Suppressor macrophage (primary cell): ENCODE results near the gene ERCC3.

ENCODE experiments used
- DNase-seq, 4 experiments: peaks; one replicate each; pipeline ENCODE4 v3.0.0-alpha.2; 2020 to 2022
- total RNA-seq, 17 experiments: gene quantifications; one replicate each; lab custom pipeline; 2026; ENCODE audit warnings: mixed read lengths in 6 of 17, inconsistent platforms in 3 of 17; lab: John Stamatoyannopoulos, UW

The ERCC3 gene
- total RNA-seq = 24.1 to 47.0 (median 36.7) reads per million in 17 experiments

DNA sequence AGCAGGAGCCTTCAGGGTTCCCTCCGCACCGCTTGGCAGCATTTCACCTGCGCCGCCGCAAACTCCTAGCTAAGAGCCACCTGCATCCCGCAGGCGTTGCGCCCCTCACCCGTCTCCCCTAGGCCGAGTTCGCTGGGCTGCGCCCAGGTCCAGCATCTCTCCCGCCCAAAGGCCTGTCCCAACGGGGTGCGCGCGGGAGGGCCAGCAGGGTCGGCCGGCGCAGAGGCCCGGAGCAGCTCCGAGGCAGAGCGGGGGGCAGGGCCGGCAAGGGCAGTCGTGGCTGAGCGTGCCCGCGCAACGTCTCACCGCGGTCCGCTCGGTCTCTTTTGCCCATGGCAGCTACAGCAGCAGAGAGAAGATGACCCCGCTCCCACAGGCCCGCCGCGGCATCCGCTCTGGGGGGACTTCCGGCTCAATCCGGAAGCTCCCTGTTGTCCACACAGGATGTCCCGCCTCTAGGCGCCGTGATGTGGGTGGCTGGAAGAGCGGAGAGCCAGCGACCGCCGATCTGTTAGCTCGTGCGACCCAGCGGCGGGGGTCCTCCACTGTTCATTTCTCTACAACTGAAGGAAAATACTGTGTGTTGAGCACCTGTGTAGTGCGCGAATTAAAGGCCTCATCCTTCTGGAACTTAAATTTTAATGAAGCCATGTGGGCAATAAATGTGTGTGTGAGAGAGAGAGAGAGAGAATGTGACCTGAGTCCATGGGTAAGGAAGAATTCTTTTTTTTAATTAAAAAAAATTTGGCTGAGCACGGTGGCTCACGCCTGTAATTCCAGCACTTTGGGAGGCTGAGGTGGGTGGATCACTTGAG is at the start of gene ERCC3:
Gene ERCC3, minus strand, starts transcription at position 397 of the 815 bp plus-strand sequence. Its CDS starts 63 bp downstream, at position 334.
- peak; percentile 86 to 92 (median 89) for DNase-seq

DNA sequence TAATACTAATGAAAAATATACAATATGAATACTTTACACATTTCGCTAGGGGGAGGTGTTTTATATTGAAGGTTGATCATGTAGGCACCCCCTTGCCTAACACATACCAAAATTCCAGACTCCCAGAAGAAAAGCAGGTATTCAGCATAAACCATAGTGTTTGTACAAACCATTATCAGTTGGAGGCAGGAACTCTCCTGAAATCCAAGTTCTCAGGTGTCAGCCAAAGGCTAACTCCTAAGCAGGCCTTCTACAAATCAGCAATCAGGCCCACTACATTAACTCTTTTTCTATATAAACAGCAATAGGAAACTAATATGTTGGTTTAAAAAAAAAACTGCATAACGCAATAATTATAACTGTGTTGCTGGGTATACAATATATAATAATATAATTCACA is 49.3 kb upstream of the ERCC3 start:
- DNase-seq = no peak

DNA sequence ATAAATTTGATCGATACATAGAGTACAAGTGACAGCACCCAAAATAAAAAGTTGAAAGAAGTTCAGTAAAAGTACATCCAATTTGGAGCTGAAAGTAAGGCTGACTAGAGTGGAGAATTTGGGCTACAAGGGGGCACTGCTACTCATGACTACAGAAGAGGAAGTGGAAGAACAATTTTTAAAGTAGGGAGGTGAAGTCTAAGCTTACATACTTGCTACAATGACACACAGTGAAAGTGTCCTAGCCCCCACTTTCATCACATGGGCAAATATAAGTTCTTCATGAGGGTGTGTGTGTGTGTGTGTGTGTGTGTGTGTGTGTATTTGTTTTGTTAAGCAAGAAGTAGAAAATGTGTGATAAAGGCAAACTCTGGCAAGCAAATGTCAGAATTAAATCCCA is 48.2 kb upstream of the ERCC3 start:
- DNase-seq = peak; percentile 18 to 59 (median 38)

DNA sequence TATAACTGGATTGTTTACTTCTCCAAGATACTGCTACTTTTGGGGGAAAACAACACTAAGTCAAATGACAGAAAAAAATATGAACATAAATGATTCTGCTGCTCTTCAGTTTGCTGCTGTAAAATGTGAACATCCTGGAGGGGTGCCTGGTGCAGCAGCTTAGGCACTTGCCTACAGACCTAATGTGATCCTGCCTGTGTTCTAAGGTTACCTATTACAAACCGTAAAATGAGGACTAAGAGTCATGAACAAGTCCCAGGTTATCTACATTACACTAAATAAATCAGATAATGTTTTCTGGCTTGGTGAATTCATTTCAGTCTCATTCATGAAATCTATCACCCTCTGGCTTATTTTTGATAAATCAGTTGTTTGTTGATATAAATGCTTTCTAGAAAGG is 38.4 kb upstream of the ERCC3 start:
- DNase-seq = no peak

DNA sequence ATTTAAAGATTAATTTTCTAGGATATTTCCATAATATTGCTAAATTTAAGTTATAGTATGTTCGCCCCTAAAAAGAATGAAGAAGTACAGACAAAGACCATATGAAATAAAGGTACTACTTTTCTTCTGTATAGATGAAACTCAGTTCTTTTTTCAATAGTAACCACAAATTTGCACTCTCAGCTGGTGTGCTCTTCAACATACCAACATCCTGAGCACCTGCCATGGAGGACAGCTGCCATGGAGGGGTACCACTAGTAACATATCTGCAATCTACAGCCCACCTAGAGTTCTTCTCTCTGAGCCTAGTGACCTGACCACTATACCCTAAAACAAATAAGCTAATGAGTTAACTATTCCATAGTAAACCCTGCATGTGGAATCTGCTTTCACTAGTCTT is 36.8 kb upstream of the ERCC3 start:
- no peak for DNase-seq

DNA sequence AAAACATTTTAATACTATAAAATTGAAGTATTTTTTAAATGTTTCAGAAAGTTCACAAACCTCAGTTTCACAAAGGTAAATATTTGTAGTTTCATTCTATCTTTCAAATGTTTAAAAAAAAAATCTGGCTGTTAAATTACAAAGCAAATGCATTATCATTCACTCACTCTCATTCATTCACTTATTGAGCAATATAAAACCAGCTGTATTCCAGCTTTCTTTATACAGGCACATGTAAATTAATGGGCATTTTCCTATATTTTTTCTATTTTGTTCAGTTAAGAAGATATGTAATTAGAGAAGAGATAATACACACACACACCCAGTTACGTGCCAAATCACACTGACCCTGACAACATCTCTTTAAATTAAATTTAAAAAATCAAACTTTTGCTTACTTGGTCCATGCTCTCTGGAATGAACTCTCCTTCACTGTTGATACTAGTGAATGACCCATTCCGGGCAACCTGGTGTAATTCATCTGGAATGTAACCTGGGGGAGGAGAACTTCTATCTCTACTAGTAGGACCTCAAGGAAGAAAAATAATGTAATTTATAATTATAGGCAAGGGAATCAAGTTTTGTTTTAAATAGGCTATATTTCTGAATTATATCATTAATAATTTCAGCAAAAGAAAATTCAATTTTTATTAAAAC is 32.5 kb upstream of the ERCC3 start:
- no peak for DNase-seq

DNA sequence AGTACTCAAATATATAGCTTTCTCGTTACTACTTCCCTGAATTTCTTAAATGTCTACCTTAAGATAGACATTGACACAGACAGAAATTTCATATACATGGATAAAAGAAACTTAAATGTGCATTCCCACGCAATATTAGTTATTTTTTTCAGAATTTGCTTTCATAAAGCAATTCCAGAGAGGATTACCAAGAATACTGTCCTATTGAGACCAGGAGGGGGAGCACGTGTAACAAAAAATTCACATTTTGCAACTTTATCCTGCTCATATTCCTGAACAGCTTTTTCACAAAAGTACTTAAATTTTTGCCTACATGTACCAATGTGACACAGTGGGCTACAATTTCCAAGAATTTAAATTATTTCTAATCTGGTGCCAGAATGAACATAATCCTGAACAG is 30.7 kb upstream of the ERCC3 start:
- DNase-seq = peak; percentile 16 to 58 (median 39)

DNA sequence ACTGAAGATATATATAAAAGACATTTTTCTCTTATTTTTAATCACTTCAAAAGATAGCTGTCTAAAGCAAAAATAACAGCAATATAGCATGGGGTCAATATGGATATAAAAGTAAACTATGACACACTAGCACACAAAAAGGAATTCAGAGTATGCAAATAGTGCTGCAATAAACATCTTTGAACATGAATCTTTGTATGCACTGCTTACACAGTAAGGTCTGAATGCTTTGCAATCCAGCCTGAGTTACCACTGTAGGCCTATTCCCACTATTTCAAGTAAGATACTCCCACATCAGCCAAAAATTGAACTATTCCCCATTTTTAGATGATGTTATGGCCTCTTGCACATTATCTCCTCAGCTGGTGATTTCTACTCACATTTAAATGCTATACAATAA is 27.4 kb upstream of the ERCC3 start:
- peak in 1 of 4 experiments; percentile 10 for DNase-seq

DNA sequence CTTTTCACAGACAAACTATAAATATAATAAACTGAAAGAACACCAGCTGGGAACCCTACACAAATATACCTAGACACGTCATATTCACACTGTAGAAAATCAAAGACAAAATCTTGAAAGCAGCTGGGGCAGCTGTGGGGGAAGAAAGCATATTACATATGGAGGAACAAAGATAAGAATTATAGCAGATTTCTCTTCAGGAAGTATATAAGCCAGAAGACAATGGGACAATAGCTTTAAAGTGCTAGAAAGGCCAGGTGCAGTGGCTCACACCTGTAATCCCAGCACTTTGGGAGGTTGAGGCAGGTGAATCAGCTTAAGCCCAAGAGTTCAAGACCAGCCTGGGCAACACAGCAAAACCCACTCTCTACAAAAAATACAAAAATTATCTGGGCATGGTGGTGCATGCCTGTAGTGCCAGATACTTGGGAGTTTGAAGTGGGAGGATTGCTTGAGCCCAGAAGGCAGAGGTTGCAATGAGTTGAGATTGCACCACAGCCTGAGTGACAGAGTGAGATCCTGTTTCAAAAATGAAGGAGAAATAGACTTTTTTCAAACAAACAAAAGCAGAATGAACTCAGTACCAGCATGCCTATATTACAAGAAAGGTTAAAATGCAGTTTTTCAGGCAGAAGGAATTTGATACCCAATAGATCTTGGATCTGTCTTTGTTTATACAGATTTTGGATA is 26.8 kb upstream of the ERCC3 start:
- DNase-seq = peak; percentile 23 to 55 (median 50)

DNA sequence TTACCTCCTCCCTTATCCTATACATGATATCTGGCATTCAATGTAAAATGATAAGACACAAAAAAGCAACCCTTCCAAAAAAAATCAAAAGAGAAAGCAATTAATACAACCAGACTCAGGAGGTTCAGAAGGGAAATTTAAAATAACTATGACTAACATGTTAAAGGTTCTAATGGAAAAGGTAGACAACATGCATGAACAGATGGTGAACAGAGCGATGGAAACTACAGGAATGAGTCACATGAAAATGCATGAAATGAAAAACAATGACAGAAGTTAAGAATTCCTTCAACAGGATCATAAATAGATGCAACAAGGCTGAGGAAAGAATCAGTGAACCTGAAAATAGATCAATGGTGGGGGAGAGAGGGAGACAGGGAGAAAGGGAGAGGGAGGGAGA is 26.1 kb upstream of the ERCC3 start:
- DNase-seq = no peak

DNA sequence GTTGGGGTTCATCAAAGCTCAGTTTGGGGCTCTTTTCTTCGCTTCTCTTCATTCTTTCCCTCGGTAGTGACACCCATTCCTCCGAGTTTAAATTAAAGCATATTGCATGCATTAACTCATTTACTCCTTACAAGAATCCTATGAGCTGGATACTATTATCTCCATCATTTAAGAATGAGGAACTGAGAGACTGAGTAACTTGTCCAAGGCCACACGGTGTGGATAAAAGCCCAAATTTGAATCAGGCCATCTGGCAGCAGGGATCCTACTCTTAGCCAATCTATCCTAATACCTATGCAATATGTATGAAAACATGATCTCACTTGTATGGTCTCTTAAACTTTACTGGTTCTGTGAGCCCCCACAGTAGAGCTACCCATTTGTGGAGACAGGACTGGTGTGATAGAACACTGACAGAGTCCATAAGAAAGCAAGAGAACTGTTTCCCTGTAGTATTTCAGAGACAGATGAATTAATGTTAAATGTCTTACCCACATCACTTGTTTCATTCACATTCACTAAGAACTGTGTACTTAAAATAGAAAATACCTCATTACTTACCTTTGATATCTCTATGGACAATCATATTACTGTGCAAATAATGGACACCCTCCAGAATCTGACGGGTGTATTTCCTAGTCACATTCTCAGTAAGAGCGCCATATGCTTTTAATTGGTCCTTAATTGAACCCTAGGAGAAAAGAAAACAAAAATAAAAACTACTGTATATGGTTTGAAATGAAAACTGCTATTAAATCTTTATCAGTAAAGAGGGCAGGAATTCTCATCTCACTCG is 20.4 kb upstream of the ERCC3 start:
- no peak for DNase-seq

DNA sequence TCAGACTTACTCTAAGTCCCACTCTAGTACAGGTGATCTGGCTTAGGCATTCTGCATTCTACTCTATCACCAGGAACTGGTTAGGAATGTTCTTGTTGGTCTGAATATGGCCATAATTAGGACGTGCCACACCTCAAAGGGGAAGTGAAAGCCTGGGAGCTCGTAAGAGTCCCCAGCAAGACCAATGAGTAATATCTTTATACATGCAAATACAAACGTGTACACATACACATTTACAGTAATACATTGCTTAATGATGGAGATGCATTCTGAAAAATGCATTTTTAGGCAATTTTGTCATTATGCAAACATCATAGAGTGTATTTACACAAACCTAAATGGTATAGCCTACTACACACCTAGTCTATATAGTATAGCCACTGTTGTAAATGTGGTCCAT is 19.5 kb upstream of the ERCC3 start:
- DNase-seq = peak; percentile 44 to 71 (median 62)

DNA sequence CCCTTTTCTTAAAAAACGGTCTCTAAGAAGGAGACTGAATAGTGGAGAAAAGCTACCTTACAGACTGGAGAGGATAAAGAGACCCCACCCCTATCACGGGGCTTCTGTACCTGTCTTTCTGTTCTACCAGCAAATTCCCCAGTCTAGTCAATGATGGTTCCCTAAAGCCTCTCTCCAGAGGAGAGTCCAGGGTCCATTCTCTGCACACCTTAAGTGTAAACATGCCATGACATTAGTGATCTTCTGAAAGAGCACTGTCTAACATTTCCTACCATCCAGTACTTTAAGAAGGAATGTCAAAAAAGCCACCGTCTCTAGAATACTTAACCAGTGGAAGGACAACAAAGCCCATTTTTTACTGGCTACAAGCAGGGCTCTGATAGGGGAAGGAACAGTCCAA is 17.0 kb upstream of the ERCC3 start:
- no peak for DNase-seq

DNA sequence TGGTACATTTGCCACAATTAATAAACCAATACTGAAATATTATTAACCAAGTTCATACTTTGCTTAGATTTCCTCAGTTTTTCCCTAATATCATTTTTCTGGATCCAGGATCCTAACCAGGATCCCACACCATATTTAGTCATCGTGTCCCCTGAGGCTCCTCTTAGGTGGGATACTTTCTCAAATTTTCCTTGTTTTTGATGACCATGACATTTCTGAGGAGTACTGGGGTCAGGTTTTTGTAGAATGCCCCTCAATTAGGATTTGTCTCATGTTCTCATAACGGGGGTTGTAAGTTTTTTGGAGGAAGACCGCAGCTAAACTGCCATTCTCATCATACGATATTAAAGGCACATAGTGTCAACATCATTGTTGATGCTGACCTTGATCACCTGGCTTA is 15.5 kb upstream of the ERCC3 start:
- DNase-seq = no peak

DNA sequence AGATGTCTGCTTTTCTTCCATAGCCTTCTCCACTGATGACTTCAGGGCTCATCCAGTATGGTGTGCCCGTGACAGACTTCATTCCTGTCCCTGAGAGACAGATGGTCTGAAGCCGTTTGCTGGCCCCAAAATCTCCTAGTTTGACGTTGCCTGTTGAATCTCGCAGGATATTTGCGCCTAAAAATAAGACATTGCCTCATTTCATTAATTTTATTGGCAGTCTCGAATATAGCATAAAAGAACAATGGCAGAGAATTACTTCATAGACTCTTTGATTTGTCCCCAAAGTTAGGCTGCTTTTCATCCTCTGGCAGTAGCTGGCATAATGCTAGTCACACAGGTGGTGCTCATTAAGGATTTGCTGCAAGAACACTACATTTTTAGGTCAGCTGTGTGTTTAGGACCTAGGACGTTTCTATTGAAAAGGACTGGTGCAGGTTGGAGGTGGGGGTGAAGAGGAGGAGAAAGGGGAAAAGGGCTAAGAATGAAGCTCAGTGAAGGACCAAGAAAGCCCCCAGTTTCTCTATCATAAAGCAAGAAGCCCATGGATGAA is 14.7 kb upstream of the ERCC3 start:
- no peak for DNase-seq

DNA sequence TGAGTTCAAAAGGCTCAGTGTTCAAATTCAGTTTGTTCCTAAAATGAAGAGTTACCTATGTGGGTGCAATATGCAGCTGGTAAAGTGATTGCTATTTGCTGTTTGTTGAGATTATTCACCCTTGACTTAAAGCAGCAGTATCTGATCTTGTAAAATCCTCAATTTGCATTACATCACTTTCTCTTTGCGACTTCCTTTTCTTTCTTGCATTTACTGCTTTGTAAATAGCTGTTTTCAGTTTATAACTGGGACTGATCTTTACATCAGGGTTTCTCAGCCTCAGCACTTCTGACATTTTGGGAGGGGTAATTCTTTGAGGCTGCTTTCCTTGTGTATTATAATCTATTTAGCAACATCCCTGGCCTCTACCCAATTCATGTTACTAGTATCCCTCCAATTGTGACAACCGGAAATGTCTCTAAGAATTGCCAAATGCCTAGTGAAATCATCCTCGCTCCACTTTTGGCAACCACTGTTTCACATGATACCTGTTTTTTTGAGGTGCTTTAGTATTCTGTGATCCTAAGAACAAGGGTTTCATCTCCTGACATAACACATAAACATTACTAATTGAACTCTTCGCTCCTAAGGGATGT is 12.1 kb upstream of the ERCC3 start:
- peak; percentile 12 to 47 (median 30) for DNase-seq

DNA sequence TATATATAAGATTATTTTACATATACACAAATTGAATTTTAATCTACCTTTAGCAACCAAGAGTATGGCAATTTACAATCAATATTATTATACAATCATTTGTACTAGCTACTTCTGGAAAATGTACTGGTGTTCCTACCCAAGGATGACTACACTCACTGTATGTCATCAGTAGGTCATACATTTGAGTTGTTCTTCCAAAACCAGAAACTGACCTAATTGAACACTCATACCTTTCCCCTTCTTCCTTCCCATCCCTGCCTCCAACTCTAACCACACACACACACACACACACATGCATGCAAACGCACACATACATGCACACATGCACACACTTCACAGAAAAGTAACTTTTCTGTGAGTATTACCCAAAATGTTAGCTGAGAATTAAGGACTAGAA is 8.2 kb upstream of the ERCC3 start:
- no peak for DNase-seq

DNA sequence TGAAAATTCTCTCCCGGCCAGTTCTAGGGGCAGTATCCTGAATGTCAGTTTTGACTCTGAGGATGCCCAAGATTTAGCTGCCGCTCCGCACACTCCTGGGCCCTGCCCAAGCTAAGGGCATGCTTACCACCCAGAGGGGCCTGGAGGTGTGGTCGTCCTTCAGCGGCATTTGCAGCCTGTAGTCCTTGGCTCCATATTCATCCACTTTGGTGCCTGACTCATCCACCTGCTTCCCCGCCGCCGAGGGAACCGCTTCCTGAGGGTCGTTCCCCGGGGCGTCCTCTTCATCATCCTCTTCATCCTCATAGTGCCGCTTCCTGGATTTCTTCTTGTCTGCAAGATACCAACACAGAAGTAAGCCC is 577 bp downstream of the ERCC3 start:
- DNase-seq = no peak

DNA sequence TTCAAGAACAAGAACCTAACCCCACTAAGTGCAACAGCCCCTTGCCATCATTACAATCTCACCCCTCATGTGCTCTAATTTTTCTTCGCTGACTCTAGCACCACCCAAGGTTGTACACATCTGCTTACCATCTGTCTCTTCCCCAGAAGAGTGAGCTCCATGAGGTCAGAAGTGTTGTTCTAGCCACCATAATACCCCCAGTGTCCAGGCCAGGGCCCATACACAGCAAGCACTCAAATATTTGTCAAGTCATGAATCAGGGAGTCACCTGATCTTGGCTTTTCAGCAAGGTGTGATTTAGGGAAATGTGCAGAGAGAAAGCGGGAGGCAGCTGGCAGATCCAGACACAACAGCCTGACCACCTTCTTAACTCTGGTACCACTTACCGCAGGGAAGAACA is 5.7 kb downstream of the ERCC3 start:
- DNase-seq = no peak

DNA sequence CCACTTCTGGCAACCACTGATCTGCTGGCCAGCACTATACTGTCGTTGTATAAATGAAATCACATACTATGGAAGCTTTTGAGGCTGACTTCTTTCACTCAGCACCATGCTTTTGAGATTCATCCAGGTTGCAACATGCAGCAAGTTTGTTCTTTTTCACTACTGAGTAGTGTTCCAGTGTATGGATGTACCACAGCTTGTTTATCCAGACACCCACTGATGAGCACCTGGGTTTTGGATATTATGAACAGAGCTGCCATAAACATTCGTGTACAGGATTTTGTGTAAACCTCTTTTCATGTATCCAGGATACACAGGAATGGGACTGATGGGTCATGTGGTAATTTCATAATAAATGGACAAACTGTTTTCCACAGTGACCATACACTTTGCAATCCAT is 10.7 kb downstream of the ERCC3 start:
- no peak for DNase-seq

DNA sequence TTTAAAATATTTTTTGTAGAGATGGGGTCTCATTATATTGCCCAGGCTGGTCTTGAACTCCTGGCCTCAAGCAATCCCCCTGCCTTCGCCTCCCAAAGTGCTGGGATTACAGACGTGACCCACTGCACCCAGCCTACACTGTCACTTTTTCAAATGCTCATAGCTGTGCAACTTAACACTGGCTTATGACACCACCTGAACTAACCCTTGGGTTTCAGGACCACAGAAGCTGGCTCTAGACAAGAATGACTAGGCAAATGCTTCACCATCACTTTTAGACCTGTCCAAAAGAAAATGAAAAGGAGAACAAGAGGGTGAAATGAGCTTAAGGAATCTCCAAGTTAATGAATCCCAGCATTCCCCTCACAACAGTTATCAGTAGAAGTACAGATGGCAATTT is 13.3 kb downstream of the ERCC3 start:
- DNase-seq = no peak

DNA sequence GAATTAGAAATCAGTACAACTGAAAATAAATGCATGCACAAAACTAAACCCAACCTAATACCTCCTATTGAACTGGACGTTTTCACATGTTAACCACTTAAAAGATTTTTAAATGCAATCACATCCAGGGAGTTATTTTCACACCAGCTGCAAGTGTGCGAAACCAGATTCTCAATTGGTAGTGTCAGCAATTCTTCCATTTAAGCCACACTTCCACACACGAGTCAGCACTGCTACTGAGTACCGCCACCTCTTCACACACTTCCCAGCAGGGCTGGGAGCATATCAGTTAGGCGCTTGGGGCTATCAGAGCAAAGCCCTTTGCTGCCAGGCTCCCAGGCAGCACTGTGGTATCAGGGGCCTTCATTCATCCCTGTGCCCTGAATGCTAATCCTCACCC is 14.2 kb downstream of the ERCC3 start:
- DNase-seq = no peak
